Lower leg skin (tissue), 3 donors: ENCODE measurements around the gene IAPP.

Experiments
- POLR2A ChIP-seq, 2 donors: fragments of 450-650 bp; IDR thresholded peaks; one replicate each; pipeline ENCODE4 v1.6.1; 2016 to 2017; ENCODE audit warnings: antibody characterized with exemption in 2 of 2, mild to moderate bottlenecking in 1 of 2, moderate library complexity in 1 of 2
- TF ChIP-seq, protein P1 (sequence below), 3 donors: fragments of 450-650 bp; IDR thresholded peaks; one replicate each; pipeline ENCODE4 v1.5.1; 2016; ENCODE audit warnings: antibody characterized with exemption in 3 of 3, mild to moderate bottlenecking in 3 of 3, moderate library complexity in 2 of 3

DNA sequence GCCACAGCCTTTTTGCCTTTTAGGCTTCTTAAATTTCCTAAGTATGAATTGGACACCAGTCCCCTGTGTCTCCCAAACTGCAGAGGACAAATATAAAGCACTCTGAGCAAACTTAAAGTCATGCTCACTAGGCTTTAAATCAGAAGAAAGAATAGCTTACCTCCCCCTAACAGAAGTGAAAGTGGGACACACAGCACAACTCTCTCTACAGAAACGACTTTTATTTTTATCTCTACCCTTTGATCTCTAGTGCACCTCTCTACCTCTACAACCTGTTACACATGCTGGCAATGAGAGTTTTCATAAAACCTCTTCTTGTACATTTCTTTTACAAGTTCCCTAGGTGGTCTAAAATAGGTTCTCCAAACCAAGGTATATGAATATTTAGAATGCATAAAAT lies 19.7 kb downstream of the IAPP start:
- TF ChIP-seq, protein P1, sequence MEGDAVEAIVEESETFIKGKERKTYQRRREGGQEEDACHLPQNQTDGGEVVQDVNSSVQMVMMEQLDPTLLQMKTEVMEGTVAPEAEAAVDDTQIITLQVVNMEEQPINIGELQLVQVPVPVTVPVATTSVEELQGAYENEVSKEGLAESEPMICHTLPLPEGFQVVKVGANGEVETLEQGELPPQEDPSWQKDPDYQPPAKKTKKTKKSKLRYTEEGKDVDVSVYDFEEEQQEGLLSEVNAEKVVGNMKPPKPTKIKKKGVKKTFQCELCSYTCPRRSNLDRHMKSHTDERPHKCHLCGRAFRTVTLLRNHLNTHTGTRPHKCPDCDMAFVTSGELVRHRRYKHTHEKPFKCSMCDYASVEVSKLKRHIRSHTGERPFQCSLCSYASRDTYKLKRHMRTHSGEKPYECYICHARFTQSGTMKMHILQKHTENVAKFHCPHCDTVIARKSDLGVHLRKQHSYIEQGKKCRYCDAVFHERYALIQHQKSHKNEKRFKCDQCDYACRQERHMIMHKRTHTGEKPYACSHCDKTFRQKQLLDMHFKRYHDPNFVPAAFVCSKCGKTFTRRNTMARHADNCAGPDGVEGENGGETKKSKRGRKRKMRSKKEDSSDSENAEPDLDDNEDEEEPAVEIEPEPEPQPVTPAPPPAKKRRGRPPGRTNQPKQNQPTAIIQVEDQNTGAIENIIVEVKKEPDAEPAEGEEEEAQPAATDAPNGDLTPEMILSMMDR (IDR thresholded peaks at IDR 0.05), result no peak
- TF ChIP-seq POLR2A (IDR thresholded peaks at IDR 0.05), result no peak
